Bladder microvascular endothelial cell (primary cell): ENCODE data around the gene ZNF844. TPM values are rescaled to one million over a fixed set of nuclear protein-coding genes. Genes with fewer than 3 reads are reported as not detected.

Experiments
- total RNA-seq: library from RNA; depleted of rRNA; stranded (reverse); fragments of >200 nt; gene quantifications from 2 replicates; pipeline ENCODE4 v1.2.3, GENCODE V29; 2014

Gene ZNF844
- total RNA-seq, result 2.3 and 3.4 TPM in 2 replicates

GRCh38 chr19:12064590-12065538 lies at the start of gene ZNF844:
ZNF844 (plus strand) TSS chr19:12064731; CDS start chr19:12064874, 143 bp downstream.

GRCh38 chr19:12035220-12036172 lies 29.0 kb upstream of the ZNF844 start, which contains the start of gene ZNF433:
ZNF433 (minus strand) TSS chr19:12035679; CDS start chr19:12035539, 140 bp downstream.

GRCh38 chr19:12052497-12053169 lies 11.9 kb upstream of the ZNF844 start, which contains the start of gene ZNF878:
ZNF878 (minus strand) TSS chr19:12052961; CDS start chr19:12052801, 160 bp downstream.

Other genes with a start within 250 kb of the ZNF844 start
- 1.8 and 2.3 TPM in 2 replicates for gene ZNF439, start 216.0 kb upstream of the ZNF844 start, total RNA-seq
- 4.5 and 13.5 TPM in 2 replicates for gene ZNF69, start 176.9 kb upstream of the ZNF844 start, total RNA-seq
- gene ZNF700, start 139.6 kb upstream of the ZNF844 start, total RNA-seq, result 5.0 and 10.6 TPM in 2 replicates
- gene ZNF763, start 99.7 kb upstream of the ZNF844 start, total RNA-seq, result 1.1 and 2.1 TPM in 2 replicates
- gene ZNF433, start 29.1 kb upstream of the ZNF844 start, total RNA-seq, result 1.6 and 2.0 TPM in 2 replicates
- gene ZNF878, start 11.8 kb upstream of the ZNF844 start, total RNA-seq, result 0.31 and 0.32 TPM in 2 replicates
- gene ZNF20, start 75.6 kb downstream of the ZNF844 start, total RNA-seq, result 2.3 and 3.8 TPM in 2 replicates
- gene ZNF625, start 92.0 kb downstream of the ZNF844 start, total RNA-seq, result 6.8 and 12.3 TPM in 2 replicates
- 2.6 and 7.5 TPM in 2 replicates for gene ZNF136, start 98.4 kb downstream of the ZNF844 start, total RNA-seq
- 6.0 and 8.0 TPM in 2 replicates for gene ZNF44, start 230.2 kb downstream of the ZNF844 start, total RNA-seq